Middle frontal gyrus (tissue), 1 donor: ENCODE data around the gene IL17RE.
"Not testable (repeated sequence)": the region's sequence is repeated elsewhere in the genome, so short reads cannot be mapped to it uniquely, and the experiment has no call there.

Source experiments
- DNase-seq: peaks from one replicate; pipeline ENCODE4 v3.0.0-alpha.2; 2015; ENCODE audit warnings: low spot score; ENCODE audit errors: extremely low spot score

Gene IL17RE

GRCh38 chr3:9879830-9880549 is 22.7 kb upstream of the IL17RE start, which contains the start of gene CIDEC:
Gene CIDEC (minus strand): TSS chr3:9880253. CDS start chr3:9878486, 1,767 bp downstream.
- no peak for DNase-seq

- DNase-seq = no peak
Observed at GRCh38 chr3:9881441-9881840, 21.2 kb upstream of the IL17RE start.

GRCh38 chr3:9883706-9884554 is 18.7 kb upstream of the IL17RE start:
- DNase-seq = no peak

- no peak for DNase-seq
Observed at GRCh38 chr3:9884555-9885165, 18.0 kb upstream of the IL17RE start.

- DNase-seq = no peak
Observed at GRCh38 chr3:9886328-9886727, 16.3 kb upstream of the IL17RE start.

- DNase-seq = no peak
Observed at GRCh38 chr3:9887480-9887879, 15.2 kb upstream of the IL17RE start.

- no peak for DNase-seq
Observed at GRCh38 chr3:9888540-9888939, 14.1 kb upstream of the IL17RE start.

GRCh38 chr3:9889405-9889804 is 13.2 kb upstream of the IL17RE start:
- DNase-seq = no peak

- peak; percentile 79 for DNase-seq
Observed at GRCh38 chr3:9890249-9891071, 12.2 kb upstream of the IL17RE start, which contains the start of gene JAGN1. Gene JAGN1 (plus strand): TSS chr3:9890610. CDS start chr3:9890723, 113 bp downstream.

GRCh38 chr3:9891072-9891622 is 11.5 kb upstream of the IL17RE start:
- DNase-seq = no peak

- DNase-seq = no peak
Observed at GRCh38 chr3:9893739-9894138, 8.9 kb upstream of the IL17RE start.

GRCh38 chr3:9895715-9896114 is 6.9 kb upstream of the IL17RE start:
- not testable (repeated sequence) for DNase-seq

- DNase-seq = not testable (repeated sequence)
Observed at GRCh38 chr3:9896755-9897407, 5.8 kb upstream of the IL17RE start.

- DNase-seq = no peak
Observed at GRCh38 chr3:9897408-9898372, 5.0 kb upstream of the IL17RE start.

GRCh38 chr3:9898467-9899241 is 4.0 kb upstream of the IL17RE start:
- no peak for DNase-seq

- DNase-seq = no peak
Observed at GRCh38 chr3:9899289-9899791, 3.3 kb upstream of the IL17RE start.

- DNase-seq = not testable (repeated sequence)
Observed at GRCh38 chr3:9900965-9901415, 1.7 kb upstream of the IL17RE start.

GRCh38 chr3:9901967-9902366 is 681 bp upstream of the IL17RE start:
- no peak for DNase-seq
